ENCODE measurements around the gene PRRT1B.
"Not testable (repeated sequence)": the region's sequence is repeated elsewhere in the genome, so short reads cannot be mapped to it uniquely, and the experiment has no call there.

Gene PRRT1B

GRCh38 chr9:131528186-131528585 lies 17.1 kb upstream of the PRRT1B start:
- H3K27me3 Mint-ChIP-seq (ENCODE audit: low read depth) = no peaks in the 10 kb centered on the region
- no peaks in the 10 kb centered on the region for H3K9me3 Mint-ChIP-seq
- peak overlapping the region; percentile 62 for H3K4me3 Mint-ChIP-seq
- peak overlapping the region; percentile 38 for H3K27ac Mint-ChIP-seq
- H3K4me1 Mint-ChIP-seq (ENCODE audit: low read depth) = peaks cover 15% of the 10 kb centered on the region
- no peak for DNase-seq (ENCODE audit: low spot score)
- peaks cover 30% of the 10 kb centered on the region for H3K36me3 Mint-ChIP-seq (ENCODE audit: low read depth)

DNA sequence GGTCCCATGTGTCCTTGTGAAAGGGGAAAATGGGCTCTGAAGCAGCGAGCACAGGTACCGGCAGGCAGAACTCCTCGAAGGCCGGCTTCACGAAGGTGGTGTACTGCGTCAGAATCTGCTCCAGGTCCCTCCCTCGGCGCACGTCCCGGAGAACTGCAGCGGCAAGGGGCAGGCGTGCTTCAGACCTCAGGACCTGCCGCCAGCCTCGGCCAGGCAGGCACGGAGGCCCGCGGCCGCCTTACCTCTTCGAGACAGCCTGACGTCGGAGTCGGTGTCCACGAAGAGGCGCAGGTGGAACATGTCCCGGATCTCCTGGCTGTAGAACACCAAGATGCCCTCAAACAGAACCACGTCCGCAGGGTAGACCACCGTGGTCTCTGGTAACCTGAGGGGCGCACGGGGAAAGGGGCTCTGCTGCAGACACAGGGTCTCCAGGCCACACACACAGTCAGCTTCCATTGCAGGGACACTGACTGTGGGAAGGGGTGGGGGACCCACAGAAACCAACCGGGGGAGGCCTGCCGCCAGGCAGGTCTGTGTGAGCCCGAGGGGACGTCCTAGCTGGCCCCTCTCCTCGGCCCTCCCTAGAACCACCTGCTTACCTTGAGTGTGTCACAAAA lies 16.3 kb upstream of the PRRT1B start:
- peaks cover 15% of the 10 kb centered on the region for H3K4me1 Mint-ChIP-seq (ENCODE audit: low read depth)
- no peak for DNase-seq (ENCODE audit: low spot score)
- H3K36me3 Mint-ChIP-seq (ENCODE audit: low read depth) = peaks cover 30% of the 10 kb centered on the region
- no peaks in the 10 kb centered on the region for H3K27me3 Mint-ChIP-seq (ENCODE audit: low read depth)
- H3K27ac Mint-ChIP-seq = no peak overlapping the region
- H3K9me3 Mint-ChIP-seq = no peaks in the 10 kb centered on the region
- peak overlapping the region; percentile 62 for H3K4me3 Mint-ChIP-seq

DNA sequence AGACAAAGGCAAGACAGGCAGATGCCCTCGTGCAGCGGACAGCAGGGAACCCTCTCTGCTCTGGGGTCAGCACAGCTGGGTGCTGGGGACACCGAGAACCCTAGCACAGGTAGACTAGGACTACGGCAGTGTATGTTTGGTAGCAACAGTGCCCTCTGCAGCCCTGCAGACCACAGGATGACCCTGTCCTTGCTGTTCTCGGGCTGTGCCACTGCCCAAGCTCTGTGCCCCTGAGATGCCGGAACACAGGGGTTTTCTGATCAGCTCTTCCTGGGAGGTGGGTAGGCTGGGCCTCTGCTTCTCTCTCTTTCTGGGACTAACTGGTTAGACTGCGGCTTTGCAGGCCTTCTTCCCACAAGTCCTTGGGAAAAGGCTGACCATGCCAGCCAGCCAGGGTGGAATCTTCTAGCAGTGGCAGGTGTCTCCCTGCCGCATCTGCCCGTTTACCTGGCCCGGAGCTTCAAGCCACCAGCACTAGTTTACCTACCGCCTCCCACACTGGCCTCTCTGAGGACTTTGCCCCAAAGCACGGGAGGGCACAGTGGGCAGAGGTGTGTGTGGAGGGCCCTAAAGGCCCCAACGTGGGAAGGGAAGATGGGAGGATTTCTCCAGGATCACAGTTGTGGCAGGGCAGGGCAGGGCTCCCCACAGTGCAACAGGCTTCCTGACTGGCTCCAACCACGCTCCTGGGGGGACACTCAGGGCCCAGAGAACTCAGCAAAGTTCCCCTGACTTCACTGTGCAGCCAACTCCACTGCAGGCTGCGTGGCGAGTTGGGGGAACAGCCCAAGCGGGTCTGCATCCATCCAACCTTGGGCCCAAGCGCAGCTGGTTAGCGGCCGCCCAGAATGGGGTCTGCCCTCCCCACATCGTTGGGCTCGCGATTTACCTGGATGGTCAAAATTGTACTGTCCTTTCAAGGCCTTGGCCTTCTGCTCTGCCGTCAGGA lies 15.5 kb upstream of the PRRT1B start:
- Mint-ChIP-seq H3K4me1 (ENCODE audit: low read depth) (peaks cover 21% of the 10 kb centered on the region), H3K27ac (peak overlapping the region; percentile 67), H3K4me3 (peak overlapping the region; percentile 81), H3K27me3 (ENCODE audit: low read depth) (no peaks in the 10 kb centered on the region), H3K9me3 (no peaks in the 10 kb centered on the region), H3K36me3 (ENCODE audit: low read depth) (peaks cover 24% of the 10 kb centered on the region)
- DNase-seq (ENCODE audit: low spot score) = no peak

DNA sequence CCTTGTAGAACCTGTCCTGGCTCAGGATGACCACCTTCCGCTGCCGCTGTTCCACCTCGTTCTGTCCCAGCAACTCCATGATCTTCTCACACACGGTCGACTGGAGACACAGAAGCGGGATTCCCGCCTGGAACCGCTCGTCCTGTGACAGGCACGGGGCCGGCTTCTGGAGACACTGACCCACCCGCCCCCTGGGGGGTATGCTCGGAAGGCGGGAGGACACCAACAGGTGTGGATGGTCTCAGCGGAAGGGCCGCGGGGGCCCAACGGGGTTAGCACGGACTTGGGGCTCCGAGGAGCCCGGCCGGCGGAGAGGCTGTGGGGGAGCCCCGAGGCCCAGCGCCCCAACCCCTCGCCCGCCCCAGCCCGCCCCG lies 14.8 kb upstream of the PRRT1B start:
- Mint-ChIP-seq H3K4me3 (peak overlapping the region; percentile 81), H3K27ac (peak overlapping the region; percentile 67), H3K4me1 (ENCODE audit: low read depth) (peaks cover 22% of the 10 kb centered on the region), H3K9me3 (no peaks in the 10 kb centered on the region), H3K36me3 (ENCODE audit: low read depth) (peaks cover 24% of the 10 kb centered on the region), H3K27me3 (ENCODE audit: low read depth) (no peaks in the 10 kb centered on the region)
- DNase-seq (ENCODE audit: low spot score) = peak; percentile 20

GRCh38 chr9:131530920-131531832 lies 14.1 kb upstream of the PRRT1B start, which contains the start of gene UCK1:
TSS of gene UCK1 (minus strand) at chr9:131531263. CDS start at chr9:131531174, 89 bp downstream.
- Mint-ChIP-seq H3K27me3 (ENCODE audit: low read depth) (no peaks in the 10 kb centered on the region), H3K4me1 (ENCODE audit: low read depth) (peaks cover 22% of the 10 kb centered on the region), H3K9me3 (no peaks in the 10 kb centered on the region), H3K4me3 (peak within 1 kb of the TSS; percentile 81), H3K27ac (peak within 1 kb of the TSS; percentile 67), H3K36me3 (ENCODE audit: low read depth) (peaks cover 21% of the 10 kb centered on the region)
- peak; percentile 73 for DNase-seq (ENCODE audit: low spot score)

GRCh38 chr9:131534721-131535237 lies 10.5 kb upstream of the PRRT1B start:
- H3K4me1 Mint-ChIP-seq (ENCODE audit: low read depth) = peaks cover 17% of the 10 kb centered on the region

DNA sequence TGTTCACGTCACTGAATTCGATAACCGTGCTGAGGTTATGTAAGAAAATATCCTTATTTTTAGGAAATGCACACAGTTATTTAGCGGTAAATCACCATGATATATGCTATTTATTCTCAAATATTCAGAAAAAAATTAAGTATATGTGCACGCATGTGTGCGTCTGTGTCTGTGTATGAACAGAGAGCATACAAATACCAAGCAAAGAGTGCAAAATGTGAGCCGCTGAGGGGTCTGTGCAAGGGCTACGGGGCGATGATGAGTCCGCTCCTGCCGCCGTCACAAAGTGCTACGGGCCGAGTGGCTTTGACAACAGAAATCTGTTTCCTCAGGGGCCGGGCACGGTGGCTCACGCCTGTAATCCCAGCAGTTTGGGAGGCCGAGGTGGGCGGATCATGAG lies 7.4 kb upstream of the PRRT1B start:
- no peak overlapping the region for H3K4me3 Mint-ChIP-seq
- H3K4me1 Mint-ChIP-seq (ENCODE audit: low read depth) = peaks cover 18% of the 10 kb centered on the region
- no peak for DNase-seq (ENCODE audit: low spot score)
- no peak overlapping the region for H3K27ac Mint-ChIP-seq
- peaks cover 3% of the 10 kb centered on the region for H3K27me3 Mint-ChIP-seq (ENCODE audit: low read depth)
- no peaks in the 10 kb centered on the region for H3K36me3 Mint-ChIP-seq (ENCODE audit: low read depth)
- H3K9me3 Mint-ChIP-seq = peaks cover 4% of the 10 kb centered on the region

More at GRCh38 chr9:131534721-131535237, 10.5 kb upstream of the PRRT1B start:
- no peaks in the 10 kb centered on the region for H3K27me3 Mint-ChIP-seq (ENCODE audit: low read depth)
- DNase-seq (ENCODE audit: low spot score) = no peak
- peak overlapping the region; percentile 11 for H3K27ac Mint-ChIP-seq
- H3K4me3 Mint-ChIP-seq = peak overlapping the region; percentile 14
- H3K9me3 Mint-ChIP-seq = no peaks in the 10 kb centered on the region
- H3K36me3 Mint-ChIP-seq (ENCODE audit: low read depth) = no peaks in the 10 kb centered on the region

DNA sequence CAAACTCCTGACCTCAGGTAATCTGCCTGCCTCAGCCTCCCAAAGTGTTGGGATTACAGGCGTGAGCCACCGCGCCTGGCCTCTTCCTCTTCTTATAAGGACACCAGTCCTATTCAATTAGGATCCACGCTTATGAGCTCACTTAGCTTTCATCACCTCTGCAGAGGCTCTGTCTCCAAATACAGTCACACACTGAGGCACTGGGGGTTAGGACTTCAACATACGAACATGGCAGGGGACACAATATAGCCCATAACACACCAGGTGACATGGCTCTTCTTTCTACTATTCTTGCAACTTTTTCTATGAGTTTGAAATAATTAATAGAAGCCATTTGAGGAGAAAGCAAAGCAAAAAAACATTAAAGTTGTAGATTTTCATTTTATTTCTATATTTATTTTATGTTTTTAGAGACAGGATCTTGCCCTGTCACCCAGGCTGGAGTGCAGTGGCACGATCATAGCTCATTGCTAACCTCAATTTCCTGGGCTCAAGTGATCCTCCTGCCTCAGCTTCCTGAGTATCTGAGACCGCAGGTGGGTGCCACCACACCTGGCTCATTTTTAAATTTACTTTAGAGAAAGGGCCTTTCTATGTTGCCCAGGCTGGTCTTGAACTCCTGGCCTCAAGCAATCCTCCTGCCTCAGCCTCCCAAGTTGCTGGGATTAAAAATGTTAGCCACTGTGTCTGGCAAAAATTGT lies 6.0 kb upstream of the PRRT1B start:
- H3K27me3 Mint-ChIP-seq (ENCODE audit: low read depth) = peaks cover 11% of the 10 kb centered on the region
- peaks cover 18% of the 10 kb centered on the region for H3K9me3 Mint-ChIP-seq
- peaks cover 17% of the 10 kb centered on the region for H3K4me1 Mint-ChIP-seq (ENCODE audit: low read depth)
- DNase-seq (ENCODE audit: low spot score) = no peak
- no peak overlapping the region for H3K27ac Mint-ChIP-seq
- H3K36me3 Mint-ChIP-seq (ENCODE audit: low read depth) = peaks cover 4% of the 10 kb centered on the region
- H3K4me3 Mint-ChIP-seq = no peak overlapping the region

DNA sequence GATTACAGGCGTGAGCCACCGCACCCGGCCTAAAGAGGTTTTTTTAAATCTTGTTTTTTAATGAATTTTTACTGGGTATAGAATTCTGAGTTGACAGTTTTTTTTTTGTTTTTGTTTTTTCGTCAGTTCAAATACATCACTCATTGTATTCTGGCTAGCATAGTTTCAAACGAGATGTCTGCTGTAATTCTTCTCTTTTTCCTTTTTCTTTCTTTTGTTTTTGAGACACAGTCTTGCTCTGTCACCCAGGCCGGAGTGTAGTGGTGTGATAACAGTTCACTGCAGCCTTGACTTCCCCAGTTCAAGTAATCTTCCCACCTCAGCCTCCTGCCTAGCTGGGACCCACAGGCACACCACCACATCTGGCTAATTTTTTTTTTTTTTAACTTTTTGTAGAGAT lies 2.2 kb upstream of the PRRT1B start:
- H3K4me3 Mint-ChIP-seq = no peak overlapping the region
- H3K36me3 Mint-ChIP-seq (ENCODE audit: low read depth) = peaks cover 4% of the 10 kb centered on the region
- H3K4me1 Mint-ChIP-seq (ENCODE audit: low read depth) = peaks cover 8% of the 10 kb centered on the region
- no peak overlapping the region for H3K27ac Mint-ChIP-seq
- peaks cover 20% of the 10 kb centered on the region for H3K9me3 Mint-ChIP-seq
- peaks cover 42% of the 10 kb centered on the region for H3K27me3 Mint-ChIP-seq (ENCODE audit: low read depth)
- no peak for DNase-seq (ENCODE audit: low spot score)

GRCh38 chr9:131545786-131546335 lies 538 bp downstream of the PRRT1B start:
- Mint-ChIP-seq H3K4me1 (ENCODE audit: low read depth) (no peaks in the 10 kb centered on the region), H3K36me3 (ENCODE audit: low read depth) (peaks cover 4% of the 10 kb centered on the region), H3K9me3 (peaks cover 20% of the 10 kb centered on the region), H3K4me3 (peak overlapping the region; percentile 24), H3K27ac (no peak overlapping the region), H3K27me3 (ENCODE audit: low read depth) (peaks cover 67% of the 10 kb centered on the region)
- DNase-seq (ENCODE audit: low spot score) = no peak

- Mint-ChIP-seq H3K4me1 (ENCODE audit: low read depth) (no peaks in the 10 kb centered on the region), H3K36me3 (ENCODE audit: low read depth) (peaks cover 4% of the 10 kb centered on the region), H3K27ac (no peak overlapping the region), H3K4me3 (peak overlapping the region; percentile 68), H3K9me3 (peaks cover 20% of the 10 kb centered on the region), H3K27me3 (ENCODE audit: low read depth) (peaks cover 70% of the 10 kb centered on the region)
- no peak for DNase-seq (ENCODE audit: low spot score)
Measured at GRCh38 chr9:131546336-131547084, 1.2 kb downstream of the PRRT1B start.

- H3K36me3 Mint-ChIP-seq (ENCODE audit: low read depth); H3K27ac Mint-ChIP-seq: not testable (repeated sequence)
Measured at GRCh38 chr9:131549186-131549585, 3.9 kb downstream of the PRRT1B start.

More at GRCh38 chr9:131549186-131549585, 3.9 kb downstream of the PRRT1B start:
- not testable (repeated sequence) for H3K4me3 Mint-ChIP-seq; H3K9me3 Mint-ChIP-seq; DNase-seq (ENCODE audit: low spot score); H3K4me1 Mint-ChIP-seq (ENCODE audit: low read depth)
- peaks cover 79% of the 10 kb centered on the region for H3K27me3 Mint-ChIP-seq (ENCODE audit: low read depth)

All from T-helper 2 cell treated with Interferon-gamma antibody and Interleukin-4, amounts not matched to agents 5 μg/mL and 100 μg/mL, for 36 hours (primary cell).